ENCODE data around the gene IQGAP2. TPM values are rescaled to one million over a fixed set of nuclear protein-coding genes. Genes with fewer than 3 reads are reported as not detected.
"Not testable (repeated sequence)": the region's sequence is repeated elsewhere in the genome, so short reads cannot be mapped to it uniquely, and the experiment has no call there.

IQGAP2 gene
- total RNA-seq, 1 donor from 2014 or later: 4.2 TPM

DNA sequence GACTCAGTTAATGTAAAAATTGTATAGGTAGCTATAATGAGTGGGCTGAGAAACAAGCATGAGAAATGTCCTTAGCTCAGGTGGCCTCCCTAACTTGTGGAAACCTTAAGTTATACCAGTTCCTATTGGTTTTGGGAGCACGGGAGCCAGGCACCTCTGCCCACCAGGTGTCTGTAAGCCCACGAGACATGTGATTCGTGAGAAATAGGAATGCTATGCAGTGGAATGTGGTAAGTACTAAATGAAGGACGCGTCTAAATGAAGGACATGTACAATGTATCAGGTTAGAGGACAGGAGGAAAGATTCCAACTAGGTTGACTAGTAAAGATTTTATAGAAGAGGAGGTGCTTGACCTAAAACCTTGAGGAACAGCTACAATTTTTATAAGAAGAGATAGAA lies 266.2 kb downstream of the IQGAP2 start:
- ATAC-seq: no peak

DNA sequence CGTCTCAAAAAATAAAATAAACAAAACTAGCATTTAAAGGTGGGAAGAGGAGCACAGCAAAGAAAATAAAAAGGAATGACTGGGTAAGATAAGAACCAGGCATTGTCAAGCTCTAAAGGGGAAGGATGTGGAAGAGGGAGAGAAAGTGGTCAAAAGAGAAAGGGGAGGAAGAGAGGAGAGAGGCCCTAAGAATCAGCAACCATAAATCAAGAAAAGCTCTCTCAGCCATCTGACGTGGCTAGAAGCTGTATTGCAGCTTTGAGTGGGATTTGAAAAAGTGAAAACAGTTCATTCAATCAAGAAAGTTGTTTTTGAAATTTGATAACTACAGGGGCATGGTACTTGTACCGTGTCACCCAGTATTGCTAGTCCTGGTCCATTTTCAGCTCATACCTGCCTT lies 267.4 kb downstream of the IQGAP2 start:
- ATAC-seq: no peak

DNA sequence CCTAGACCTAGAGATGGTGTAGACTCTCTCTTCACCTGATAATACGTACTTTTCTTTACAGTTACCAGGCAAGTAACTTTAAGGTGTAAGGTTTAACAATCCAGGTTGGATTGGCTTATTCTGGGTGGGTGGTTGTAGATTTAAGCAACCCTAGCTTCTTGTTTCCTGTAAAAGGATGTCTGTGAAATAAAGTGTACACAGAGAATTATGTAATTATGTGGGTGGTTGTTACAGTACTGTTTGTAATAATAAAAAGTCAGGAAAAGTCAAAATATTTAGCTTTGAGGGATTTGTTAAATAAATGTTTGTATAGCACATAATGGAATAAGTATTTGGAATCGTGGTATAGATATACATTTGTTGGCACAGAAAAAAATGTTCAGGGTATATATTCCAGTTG lies 269.2 kb downstream of the IQGAP2 start:
- no peak for ATAC-seq

- ATAC-seq: no peak
These were observed 270.0 kb downstream of the IQGAP2 start for GRCh38 chr5:76673125-76673524.

GRCh38 chr5:76674330-76675066 lies 271.4 kb downstream of the IQGAP2 start:
- ATAC-seq: no peak

DNA sequence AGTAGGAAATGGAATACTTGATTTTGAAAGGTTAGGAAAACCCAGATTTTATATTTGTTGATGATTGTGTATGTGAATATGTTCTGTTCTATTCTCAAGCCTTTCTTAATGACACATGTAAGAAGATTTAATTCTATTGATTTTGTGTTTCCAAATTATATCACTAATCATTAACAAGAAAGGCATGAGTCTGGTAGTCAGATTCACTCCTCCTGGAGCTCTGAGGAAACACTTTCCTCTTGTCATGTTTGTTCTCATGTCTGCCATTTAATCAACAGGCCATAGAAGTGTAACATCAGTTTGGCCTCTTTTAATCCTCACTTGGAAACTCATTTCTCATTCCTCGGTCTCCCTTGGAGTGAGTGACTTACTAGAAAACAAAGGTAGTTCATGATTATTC lies 272.3 kb downstream of the IQGAP2 start:
- ATAC-seq: no peak

- no peak for ATAC-seq
These were observed 274.9 kb downstream of the IQGAP2 start for GRCh38 chr5:76677849-76678472.

- no peak for ATAC-seq
These were observed 276.1 kb downstream of the IQGAP2 start for GRCh38 chr5:76679231-76679630.

- not testable (repeated sequence) for ATAC-seq
These were observed 277.7 kb downstream of the IQGAP2 start for GRCh38 chr5:76680826-76681225.

- ATAC-seq: no peak
These were observed 278.2 kb downstream of the IQGAP2 start for GRCh38 chr5:76681287-76681686.

GRCh38 chr5:76682387-76682786 lies 279.3 kb downstream of the IQGAP2 start:
- ATAC-seq: no peak

- no peak for ATAC-seq
These were observed 281.0 kb downstream of the IQGAP2 start for GRCh38 chr5:76683816-76684731.

- ATAC-seq: no peak
These were observed 281.9 kb downstream of the IQGAP2 start for GRCh38 chr5:76684756-76685519.

DNA sequence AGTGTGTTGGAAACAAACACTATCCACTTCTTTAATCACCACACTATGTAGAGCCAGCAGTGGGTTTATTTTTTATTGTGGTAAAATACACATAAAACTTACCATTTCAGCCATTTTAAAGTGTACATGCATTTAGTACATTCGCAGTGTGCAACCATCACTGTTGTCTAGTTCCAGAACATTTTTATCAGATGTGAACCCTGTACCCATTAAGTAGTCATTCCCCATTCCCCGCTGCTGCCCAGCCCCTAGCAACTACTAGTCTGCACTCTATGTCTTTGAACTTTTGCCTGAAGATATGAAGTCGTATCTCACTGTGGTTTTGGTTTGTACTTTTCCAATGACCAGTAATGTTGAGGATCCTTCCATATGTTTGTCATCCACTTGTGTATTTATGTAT lies 282.6 kb downstream of the IQGAP2 start:
- no peak for ATAC-seq

DNA sequence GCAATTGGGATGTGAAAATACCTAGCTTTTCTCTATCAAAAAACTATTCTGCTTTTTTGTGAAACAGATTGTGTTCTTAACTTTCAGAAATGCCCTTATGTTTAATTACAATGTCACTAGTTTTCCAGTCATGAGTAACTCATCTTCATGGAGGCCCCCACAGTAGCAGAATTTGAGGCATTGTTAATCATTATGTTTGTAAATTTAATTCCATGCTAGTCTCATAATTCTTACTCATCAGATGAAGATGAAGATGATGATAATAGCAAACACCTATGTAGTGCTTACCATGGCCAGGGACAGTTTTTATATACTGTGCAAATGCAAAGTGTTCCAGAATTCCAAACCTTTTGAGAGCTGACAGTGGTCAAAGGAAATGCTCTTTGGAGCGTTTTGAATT lies 285.1 kb downstream of the IQGAP2 start:
- no peak for ATAC-seq

DNA sequence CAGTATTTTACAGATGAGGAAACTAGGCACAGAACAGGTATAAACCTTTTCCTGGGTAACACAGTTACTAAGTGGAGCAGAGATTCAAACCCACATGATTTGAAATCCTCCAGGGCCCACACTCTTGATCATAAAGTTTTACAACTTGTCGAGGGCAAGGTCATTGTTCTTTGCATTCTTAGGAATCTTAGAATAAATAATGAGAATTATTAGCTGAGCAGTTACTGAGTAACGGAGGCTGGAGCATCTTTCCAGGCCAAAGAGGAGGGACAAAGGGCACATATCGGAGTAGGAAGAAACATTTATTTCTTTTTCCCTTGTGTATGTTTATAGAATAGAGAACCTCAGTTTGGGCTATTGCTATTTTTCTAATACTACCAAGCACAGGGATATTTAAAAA lies 285.8 kb downstream of the IQGAP2 start:
- no peak for ATAC-seq

DNA sequence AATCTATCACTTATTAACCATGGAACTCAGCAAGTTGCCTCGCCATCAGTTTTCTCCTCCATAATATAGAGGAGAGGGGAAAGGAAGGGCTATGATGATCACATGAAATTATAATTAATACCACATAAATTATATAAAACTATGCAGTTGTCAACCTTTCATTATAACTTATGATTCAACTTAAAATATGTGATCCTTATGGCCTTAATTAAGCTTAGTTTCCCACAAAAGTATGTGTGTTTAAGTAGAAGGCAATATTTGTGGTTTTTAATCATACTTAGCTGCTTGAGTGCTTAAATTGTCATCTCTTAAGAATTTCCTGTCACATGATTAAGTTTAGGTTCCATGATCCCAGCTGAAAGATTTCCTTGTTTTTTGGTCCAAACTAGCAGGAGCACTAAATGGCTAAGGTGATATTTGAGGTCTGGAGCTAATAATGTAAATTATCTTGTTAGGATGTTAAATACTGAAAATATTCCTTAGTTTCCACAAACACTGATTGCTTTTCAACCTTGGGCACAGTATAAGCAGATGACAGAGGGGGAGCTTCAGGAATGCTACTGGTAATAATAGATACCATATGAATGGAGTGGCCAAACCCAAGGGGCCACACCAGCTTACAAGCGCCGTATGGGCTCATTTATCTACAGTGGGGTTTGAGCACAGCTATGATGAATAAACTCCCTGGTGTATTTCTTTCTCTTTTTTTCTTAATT lies 286.4 kb downstream of the IQGAP2 start:
- no peak for ATAC-seq

- no peak for ATAC-seq
These were observed 287.1 kb downstream of the IQGAP2 start for GRCh38 chr5:76690037-76690679.

GRCh38 chr5:76690704-76691466 lies 287.8 kb downstream of the IQGAP2 start:
- ATAC-seq: no peak

DNA sequence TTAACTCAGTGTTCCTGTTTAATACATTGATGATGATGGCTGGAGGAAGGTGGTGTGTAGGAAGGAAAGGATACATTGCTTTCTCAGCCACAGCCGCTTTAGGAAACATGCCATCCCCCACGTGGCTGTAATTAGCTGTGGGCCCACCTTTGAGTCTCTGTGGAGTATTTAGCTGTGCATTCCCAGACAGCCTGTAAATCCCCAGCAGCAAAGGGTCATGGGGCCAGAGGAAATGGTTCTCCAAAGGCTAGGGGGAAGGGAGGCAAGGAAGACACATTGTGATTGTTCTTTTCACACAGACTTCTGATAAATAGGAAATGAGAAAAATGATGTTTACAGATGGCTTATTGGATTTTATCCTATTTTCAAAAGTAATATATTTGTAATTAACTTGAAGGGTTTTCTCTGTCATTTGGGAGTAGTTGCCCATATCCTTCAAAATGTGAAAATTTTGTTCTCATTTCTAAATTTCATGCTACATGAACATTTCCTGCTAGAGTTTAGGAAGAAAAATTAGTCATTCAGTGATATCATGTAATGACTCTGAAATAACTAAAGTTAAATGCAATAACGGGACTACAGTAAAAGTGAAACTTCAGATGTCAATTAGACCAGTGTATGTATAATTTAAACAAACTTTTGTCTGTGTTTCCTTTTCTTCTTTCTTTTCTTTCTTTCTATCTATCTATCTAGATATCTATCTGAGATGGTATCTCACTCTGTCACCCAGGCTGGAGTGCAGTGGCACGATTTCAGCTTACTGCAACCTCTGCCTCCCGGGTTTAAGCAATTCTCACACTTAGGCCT lies 288.6 kb downstream of the IQGAP2 start:
- ATAC-seq: no peak

Measured in esophagus mucosa (tissue), 1 donor.